Measurements from ENCODE around the gene SPPL3.

SPPL3 gene

DNA sequence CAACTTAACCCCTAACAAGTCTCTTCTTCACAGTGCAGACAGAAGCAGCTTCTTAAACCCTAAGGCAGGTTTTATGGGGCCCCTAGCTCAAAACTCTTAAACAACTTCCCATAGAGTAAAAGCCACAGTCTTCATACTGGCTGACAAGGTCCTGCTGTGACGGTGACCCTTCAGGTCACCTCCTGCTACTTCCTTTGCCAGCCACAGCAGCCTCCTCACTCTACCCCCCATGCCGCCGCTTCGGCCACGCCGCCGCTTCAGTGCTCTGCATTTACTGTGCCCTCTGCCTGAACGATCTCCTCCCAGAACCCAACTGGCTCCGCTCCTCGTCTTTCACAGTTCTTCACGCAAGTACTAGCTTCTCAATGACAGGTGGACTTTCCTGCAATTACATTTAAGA lies 133.1 kb downstream of the SPPL3 start:
- DNase-seq: no peak

DNA sequence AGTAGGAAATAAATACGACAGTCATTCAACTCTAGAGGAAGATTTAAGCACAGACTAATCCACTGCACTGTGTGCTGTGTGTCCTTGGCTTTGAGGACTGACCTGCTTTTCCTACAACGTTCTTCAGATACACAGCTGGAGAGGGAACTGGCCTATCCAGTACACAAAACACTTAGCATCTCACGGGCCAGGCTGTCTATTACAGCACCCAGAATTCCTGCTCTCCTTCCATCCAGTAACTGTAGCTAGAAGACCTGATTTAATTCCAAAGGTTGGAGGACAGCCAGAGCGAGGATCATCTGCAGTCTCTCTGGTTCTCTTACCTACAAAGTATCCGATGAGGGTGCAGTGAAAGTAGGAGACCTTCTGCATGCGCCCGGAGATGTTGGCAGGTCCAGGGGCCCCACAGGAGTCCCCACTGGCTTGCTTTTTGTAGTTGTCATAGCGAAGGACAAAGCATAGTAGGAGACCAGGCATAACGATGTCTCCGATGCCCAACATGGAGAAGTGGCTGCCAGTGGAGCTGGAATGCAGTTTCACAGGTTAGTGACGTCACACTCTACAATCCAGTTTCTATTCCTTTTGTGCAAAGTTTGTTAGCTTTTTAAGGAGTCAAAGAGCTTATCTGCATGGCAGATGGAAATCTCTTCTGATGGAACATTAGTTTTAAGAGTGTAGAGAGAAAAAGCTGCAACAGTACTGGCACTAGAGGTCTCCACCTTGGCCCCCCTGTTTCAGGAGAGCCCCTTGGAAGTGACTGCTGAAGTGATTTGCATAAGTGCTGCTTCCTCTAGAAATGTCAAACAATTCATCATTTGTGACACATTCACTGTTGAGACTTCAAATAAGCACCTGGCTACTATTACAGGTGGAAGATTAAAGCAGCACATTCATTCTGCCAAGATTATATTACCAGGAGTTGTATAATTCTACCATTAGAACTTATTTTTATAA lies 136.8 kb downstream of the SPPL3 start:
- no peak for DNase-seq

DNA sequence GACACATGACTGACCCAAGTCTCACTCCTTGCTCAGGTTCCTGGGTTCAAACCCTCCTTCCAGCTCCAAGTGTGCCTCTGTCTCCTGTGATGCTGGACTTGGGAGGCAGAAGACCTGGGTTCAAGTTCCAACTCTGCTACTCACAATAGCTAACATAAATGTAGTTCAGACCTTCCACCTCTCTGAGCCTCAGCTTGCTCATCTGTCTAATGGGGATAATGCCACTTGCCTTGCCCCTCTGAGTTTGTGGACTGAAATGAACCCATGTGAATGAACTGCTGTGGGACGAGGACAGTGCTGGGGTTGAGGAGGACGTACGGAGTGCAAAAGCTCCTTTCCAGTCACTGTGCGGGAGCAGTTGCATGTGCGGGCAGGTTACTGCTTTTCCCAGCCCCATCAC lies 137.6 kb downstream of the SPPL3 start:
- no peak for DNase-seq

DNA sequence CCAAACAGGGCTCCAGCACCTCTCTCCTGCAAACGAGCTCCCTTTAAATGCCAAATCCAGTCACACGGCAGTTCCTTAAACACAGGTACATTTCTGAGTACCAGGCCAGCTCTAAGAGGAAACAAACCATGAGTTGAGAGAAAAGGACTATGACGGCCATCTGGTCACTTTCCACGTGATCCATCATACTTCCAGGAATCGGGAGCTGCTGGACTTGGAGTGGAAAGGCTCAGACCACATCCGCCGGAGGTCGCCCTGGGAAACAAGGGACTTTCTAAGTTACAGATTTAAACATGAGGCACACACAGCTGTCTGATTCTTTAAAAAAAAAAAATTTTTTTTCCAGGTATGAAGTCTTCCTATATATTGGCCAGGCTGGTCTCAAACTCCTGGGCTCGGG lies 139.3 kb downstream of the SPPL3 start:
- DNase-seq: no peak

DNA sequence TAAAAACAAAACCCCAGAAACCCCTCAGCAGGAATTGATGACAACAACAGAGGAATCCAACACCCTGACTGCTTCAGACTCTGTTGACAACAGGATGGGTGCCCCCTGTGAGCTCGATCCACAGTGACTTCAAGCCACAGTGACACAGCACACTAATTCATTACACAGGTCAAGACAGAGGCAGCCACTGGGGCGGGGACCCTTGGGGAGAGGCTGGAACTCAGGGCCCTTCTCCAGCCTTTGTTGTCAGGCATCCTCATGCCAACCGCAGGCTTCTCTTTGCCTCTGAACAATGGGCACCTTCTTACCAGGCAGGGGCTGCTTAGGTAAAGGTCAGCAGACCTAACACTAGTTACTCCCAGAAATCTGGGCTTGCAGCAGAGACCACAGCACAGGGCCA lies 140.9 kb downstream of the SPPL3 start:
- no peak for DNase-seq

DNA sequence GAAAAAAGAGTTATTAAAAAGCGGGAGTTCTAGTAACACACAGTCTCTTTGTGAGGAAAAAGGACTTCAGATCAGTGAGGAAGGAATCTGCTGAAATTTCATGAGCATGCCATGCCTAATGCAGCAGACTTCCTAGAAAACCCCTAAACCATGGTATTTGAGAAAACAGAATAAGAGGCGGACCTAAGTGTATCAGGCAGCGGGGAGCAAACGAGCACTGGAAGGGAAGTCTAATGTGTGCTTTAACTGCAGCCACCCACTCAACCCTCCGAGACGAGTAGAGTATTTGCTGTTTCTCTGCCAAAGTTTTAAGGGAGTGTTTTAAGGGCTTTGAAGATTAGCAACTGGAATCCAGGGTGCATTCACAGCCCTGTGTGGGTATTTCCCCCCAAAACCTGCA lies 142.1 kb downstream of the SPPL3 start:
- DNase-seq: no peak

DNA sequence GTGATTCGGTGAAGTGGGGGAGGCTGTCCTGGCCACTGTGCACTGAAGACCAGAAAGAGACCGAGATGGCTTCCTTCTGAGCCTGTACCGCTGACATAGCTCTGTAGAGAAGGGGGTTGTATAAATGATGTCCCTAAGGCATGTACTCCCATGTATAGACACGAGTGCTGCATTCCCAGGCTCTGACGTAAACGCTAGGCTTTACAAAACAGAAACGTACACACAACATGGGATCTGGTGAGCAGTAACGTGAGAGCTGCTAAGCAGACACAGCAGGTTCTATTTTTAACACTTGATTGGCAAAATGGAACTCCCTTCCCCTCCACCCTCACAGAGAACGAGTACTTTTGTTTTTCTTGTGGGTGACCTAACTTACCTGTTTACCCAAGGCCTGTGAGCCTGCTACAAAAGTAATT lies 142.6 kb downstream of the SPPL3 start:
- DNase-seq: no peak

DNA sequence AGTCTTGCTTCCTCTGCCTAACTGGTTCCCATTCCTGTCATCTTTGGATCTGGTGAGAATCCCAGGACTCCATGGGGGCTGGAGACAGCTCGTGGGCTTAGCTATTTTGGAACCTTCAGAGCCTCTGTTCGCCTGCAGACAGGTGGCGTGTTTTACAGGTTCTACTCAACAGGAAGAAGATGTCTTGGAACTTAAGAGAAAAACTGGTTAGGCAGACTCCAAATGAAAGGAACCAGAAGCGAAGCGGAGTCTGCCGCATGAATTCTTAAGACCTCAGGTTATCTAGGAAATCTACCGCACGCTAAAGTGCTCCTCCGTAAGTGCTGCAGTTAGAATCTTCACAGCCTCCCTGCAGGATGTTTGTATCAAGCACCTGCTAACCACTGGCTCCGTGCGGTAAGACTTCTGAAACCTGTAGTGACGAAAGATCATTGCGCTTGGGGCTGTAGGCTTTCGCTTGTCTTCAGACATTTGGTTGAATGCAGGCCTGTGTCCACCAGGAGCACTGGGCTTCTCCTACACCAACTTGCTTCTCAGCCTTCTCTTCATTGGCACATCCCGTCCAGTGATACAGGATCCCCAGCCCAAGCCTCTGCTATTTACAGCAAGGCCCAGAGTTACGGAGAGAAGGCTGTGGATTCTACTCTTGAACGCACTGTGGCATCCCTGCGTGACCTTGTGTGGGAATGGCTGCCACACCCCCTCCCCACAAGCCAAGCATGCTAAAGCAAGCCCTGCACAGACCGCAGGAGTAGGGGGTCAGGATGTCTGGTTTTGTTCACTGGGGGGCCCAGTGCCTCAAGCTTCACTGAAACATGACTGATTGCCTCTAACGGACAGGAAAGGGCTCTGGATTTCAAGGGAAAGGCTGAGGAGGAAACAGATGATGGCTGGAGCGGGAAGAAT lies 143.6 kb downstream of the SPPL3 start:
- DNase-seq: no peak

DNA sequence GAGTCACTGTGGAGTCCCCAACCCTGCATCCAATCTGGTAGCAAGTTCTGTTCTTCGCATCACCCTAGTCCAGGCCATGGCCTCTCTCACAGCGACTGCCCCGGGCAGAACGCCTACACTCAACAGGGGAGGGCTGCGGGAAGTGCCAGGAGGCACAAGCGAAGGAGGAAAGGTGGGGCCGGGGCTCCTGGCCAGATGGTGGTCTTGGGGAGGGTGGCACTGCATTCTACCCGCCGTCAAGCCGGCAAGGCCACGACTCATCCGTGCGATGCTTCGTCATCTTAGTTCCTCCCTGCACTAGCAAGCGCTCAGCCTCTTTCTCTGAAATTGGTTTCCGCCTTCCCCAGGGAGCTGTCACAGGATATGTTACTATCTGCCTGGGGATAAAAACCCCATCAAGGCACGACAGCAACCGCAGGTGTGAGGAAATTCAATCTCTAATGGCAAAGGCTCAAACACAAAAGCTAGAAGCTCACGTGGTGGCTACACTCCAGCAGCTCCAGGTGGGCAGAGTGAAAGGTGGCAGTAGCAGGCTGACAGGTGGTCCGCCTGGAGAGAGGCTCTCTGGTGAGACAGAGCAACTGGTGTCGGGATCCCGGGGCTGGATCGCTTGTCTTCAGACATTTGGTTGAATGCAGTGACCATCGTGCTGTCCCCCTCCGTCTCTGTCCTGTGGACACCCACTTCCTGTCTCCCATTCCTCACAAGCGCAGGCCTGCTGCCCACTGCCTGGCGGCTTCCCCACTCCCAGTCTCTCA lies 144.4 kb downstream of the SPPL3 start:
- peak; percentile 97 for DNase-seq

DNA sequence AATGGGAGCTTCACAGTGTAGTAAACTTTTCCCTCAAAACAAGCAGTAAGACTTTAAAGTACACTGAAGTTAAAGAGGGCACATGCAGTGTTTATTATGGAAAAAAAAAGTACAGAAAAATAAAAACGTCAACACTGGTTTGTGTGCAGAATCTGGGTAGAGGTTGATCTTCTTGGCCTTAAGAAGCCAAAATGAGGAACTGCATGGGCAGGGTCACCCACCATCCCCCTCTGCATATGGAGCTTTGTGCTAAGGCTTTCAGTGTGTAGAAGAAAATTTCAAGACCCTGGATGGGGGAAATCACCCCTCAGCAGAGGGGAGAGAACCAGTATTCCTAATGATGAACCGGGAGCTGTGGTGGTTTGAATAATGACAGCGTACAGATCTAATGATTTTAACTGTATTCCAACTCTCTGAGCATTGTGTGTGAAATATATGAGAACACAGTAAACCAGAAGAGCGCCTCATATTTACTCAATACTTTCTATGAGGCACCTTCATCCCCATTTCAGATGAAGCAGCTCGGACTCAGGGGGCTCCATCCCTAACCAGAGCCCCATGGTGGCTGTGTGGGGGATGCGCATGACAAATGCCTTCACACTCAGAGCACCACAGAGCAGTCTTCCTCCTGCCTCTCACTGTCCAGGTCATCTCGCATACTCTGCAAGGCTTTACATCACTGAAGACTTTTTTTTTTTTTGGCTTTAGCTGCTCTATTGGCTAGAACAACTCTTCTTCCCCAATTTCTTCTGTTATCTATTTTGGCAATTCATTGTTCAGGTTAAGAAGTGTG lies 145.2 kb downstream of the SPPL3 start:
- no peak for DNase-seq

DNA sequence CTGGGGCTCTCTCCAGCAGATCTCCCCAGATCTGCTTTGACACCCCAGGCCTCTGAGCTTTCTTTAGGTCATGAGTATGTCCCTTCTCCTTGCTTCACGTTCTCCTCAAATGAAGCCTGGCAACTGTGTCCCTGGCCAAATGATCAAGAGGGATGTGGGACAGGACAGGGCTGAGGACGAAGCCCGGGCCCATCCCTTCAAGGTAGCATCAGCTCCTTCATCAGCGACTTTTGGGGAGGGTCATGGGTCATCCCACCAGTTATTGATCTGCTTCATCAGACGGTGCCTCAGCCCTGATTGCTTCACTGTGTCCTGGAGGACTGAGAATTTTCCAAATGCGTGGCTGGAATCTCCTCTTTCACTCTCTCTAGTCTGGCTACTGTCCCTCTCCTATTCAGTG lies 146.2 kb downstream of the SPPL3 start:
- DNase-seq: no peak

DNA sequence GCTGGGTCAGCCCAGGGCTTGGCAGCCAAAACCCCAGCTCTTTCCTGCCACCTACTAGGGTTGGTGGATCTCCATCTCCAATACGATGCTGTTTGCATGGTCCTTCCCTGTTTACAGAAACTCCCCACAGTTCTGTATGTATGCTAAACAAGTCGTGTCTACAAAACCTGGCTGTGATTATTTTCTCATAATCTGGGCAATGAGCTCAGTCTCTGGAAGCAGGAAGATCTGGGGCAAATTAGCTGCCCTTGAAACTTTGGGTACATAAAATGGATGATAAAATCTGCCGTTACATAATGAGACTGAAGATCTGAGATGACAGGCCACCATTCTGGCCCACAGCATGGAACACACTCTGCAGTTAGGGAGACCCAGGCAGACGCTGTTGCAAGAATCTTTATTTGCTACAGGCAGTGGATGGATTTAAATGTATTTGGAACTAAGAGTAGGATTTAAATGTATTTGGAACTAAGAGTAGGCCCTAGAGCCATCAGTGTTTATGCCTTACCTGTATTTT lies 146.9 kb downstream of the SPPL3 start:
- no peak for DNase-seq

DNA sequence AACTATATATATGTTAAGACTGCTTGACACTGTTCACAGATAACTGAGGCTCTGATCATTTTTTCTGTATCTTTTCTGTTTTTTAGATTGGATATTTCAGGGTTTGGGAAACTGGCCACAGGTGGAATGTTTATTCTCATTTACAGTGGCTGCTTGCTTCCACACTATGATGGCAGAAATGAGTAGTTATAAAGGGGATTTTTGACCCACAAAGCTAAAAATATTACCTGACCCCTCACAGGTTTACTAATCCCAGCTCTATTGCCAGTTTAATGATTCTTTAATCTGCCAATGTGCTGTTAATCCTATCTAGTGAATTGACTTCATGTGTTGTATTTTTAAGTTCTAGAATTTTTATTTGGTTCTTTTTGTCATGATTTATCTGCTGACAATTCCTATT lies 148.9 kb downstream of the SPPL3 start:
- no peak for DNase-seq

DNA sequence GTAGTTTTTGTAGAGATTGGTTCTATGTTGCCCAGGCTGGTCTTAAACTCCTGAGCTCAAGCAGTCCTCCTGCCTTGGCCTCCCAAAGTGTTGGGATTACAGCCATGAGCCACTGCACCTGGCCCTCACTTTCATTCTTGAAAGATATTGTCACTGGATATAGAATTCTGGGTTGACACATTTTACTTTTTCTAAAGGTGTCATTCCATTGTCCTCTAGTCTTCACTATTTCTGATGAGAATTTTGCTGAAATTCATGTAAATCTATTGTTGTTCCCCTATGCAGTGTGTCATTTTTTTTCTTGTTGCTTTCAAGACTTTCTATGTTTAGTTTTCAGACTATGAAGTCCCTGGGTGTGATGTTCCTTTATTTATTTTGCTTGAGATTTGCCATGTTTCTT lies 149.4 kb downstream of the SPPL3 start:
- DNase-seq: no peak

DNA sequence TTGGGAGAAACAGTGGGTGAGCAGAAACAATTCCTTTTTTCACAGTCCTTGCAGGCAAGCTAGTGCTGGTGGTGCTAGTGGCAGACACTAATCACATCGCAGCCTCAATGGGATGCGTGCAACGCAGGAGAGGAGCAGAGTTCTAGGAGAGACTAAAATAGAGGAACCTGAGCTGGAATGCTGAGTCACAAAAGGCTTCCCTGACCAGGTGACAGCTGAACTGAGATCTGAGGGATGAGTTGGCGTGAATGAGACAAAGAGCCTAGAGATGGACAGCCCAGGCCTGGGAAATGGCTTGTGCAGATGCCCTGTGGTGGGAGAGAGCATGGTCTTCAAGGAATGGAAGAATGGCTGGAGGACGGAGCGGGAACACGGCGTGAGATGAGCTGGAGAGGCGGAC lies 152.8 kb downstream of the SPPL3 start:
- no peak for DNase-seq

DNA sequence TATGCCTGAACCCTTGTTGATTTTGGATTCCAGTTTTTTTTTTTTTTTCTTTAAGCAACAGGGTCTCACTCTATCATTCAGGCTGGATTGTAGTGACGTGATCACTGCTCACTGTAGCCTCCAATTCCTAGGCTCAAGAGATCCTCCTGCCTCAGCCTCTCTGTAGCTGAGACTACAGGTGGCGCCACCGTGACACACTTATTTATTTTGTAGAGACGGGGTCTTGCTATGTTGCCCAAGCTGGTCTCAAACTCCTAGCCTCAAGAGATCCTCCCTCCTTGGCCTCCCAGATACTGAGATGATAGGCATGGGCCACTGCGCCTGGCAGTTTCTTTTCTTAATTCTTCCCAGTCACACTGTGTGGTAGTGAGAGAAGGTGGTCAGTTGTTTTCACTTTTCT lies 153.4 kb downstream of the SPPL3 start:
- no peak for DNase-seq

DNA sequence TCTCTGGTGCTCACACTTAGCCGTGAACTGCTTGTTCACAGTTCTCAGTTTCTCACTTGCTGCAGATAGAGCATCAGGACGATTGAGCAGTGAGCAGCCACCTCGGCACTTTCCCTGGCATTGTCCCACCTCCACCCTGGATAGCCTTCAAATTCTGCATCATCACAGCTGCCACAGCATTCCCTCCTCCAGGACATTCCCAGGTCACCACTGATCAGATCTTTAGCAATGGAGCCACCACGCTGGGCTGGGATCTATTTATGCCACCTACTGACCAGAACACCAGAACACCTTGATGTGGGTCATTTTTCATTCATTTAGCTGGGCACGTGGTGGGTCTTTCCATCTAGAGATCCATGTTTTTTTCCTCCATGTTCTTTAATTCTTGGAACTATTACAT lies 154.9 kb downstream of the SPPL3 start:
- no peak for DNase-seq

DNA sequence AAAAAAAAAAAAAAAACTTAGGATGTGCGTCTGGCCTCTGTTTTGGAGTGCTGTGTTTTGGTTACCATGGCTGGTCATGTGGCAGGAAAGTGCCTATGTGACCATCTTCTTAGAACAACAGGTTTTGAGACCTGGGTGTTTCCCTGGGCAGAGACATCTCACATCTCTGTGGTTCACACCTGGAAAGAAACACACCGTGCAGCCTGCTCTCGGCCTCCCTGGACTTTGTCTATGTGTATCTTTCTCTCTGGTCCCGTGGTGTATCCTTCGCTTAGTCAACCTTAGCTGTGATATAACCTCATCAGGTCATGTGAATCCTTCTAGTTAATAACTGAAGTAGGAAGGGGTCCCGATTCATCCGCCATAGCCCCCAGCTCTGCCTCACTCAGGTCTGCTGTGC lies 155.9 kb downstream of the SPPL3 start:
- no peak for DNase-seq

DNA sequence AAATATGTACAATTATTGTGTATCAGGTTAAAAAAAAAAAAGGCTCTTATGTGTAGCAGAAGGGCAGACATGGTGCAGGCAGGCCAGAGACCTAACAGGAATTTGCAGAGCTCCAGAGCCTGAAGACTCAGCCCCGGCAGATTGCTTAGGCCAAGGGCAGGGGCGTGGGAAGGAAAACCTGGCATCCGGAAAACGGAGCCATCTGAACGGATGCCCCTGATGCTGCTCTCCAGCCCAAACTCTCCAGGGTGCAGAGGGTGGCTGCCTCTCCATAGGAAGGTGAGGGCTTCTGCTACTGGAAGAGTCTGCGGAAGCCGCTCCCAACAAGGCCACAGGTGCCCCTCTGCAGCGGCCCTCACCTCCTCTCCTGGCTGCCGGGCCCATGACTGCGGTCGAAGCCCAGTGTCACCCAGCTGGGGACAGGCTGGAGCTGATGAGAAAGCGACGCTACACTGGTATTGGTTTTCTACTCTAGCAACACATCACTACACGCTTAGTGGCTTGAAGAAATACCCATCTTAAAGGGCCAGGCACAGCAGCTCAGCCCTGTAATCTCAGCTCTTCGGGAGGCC lies 159.2 kb downstream of the SPPL3 start:
- DNase-seq: no peak

DNA sequence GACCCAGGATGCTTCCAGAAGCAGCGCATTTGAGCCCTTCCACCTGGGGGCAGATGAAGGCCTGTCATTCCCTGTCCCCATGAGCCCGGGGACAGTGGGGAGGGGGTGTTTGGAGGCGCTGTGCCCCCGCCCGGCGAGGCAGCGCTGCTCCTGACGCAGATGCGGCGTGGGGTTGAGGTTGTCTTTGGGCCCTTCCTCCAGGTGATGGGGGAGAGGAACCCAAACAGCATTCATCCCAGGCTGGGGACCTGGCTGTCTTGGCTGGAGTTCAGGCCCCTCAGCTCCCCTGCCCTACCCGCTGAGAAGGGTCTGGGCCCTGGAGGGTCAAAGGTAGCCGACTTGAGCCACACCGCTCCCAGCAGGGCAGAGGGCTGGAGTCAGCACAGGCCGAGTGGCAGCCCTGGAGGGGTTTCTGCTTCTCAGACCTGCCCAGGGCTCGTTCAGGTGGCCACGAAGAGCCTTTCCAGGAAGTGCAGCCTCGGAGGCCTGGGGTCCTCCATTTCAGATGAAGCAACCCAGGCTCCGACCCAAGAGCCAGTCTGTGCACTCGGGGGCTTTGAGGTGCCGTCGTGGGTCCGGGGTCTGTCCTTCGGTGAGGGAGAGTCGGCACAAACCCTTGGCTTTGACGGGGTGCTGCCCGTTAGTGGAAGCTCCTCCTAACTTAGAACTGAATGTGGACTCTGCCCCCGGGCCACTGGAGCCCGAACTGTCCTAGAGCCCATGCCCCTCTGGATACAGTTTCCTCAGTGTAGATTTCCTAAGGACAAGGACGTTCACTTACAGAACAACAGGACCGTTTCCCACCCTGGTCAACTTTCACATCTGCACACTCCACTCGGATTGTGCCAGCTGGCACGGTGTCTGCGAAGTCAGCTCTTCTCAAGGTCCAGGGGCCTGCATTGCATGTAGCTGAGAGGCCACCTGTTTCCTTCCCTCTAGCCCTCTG lies 162.4 kb downstream of the SPPL3 start:
- no peak for DNase-seq

DNA sequence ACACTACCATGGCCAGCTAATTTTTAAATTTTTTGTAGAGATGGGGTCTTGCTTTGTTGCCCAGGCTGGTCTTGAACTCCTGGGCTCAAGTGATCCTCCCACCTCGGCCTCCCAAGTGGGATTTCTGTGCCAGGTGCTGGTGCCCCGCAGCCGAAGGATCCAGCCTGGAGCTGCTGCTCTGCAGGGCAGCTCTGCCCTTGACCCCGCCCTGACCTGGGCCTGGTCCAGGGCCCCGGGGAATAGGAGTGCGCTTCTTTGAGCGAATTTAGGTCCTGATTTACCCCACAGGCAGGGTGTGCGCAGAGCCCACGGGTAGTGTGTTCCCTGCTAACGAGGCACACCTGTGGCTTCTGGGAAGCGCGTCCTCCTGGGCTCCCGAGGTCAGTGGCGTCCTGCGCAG lies 163.3 kb downstream of the SPPL3 start:
- DNase-seq: no peak

Data from NCI-H1105 (cell line).